ENCODE results near the gene LDB3.
"Not testable (repeated sequence)": the region's sequence is repeated elsewhere in the genome, so short reads cannot be mapped to it uniquely, and the experiment has no call there.

Gene LDB3

GRCh38 chr10:86732771-86733170, 64.5 kb downstream of the LDB3 start:
- no peak overlapping the region for H3K4me2 ChIP-seq (ENCODE audit: insufficient read depth, low read length)
- no peak overlapping the region for H3K9ac ChIP-seq (ENCODE audit: low read depth, low read length)
- H3K9me3 ChIP-seq (ENCODE audit: insufficient read depth, low read length, severe bottlenecking) = no peaks in the 10 kb centered on the region
- no peak overlapping the region for H3K27ac ChIP-seq (ENCODE audit: low read length)
- H3K4me3 ChIP-seq (ENCODE audit: low read depth in 1 of 2, low read length in 2 of 2) = no peak overlapping the region
- H3K27me3 ChIP-seq (ENCODE audit: insufficient read depth, low read length, poor library complexity) = peaks cover 3% of the 10 kb centered on the region
- DNase-seq (no peak), ATAC-seq (ENCODE audit: insufficient read depth, low read depth) (no peak)
- H3K4me1 ChIP-seq (ENCODE audit: insufficient read depth, low read length) = no peaks in the 10 kb centered on the region
- no peaks in the 10 kb centered on the region for H3K79me2 ChIP-seq (ENCODE audit: insufficient read depth, low read length)
- no peaks in the 10 kb centered on the region for H3K36me3 ChIP-seq (ENCODE audit: insufficient read depth, low read length)
- H2AFZ ChIP-seq (ENCODE audit: low read depth, low read length) = no peak overlapping the region
- H4K20me1 ChIP-seq (ENCODE audit: insufficient read depth, low read length) = no peaks in the 10 kb centered on the region
- TF ChIP-seq CTCF (IDR thresholded peaks at IDR 0.05; ENCODE audit: borderline replicate concordance, extremely low read depth, low read length, poor library complexity, severe bottlenecking) = no peak
- TF ChIP-seq EZH2 (IDR thresholded peaks at IDR 0.05; ENCODE audit: borderline replicate concordance, low read depth, low read length, severe bottlenecking) = no peak

- no peak overlapping the region for H3K4me2 ChIP-seq (ENCODE audit: insufficient read depth, low read length)
- no peak overlapping the region for H3K27ac ChIP-seq (ENCODE audit: low read length)
- no peak for ATAC-seq (ENCODE audit: insufficient read depth, low read depth)
- H3K9ac ChIP-seq (ENCODE audit: low read depth, low read length) = no peak overlapping the region
- H4K20me1 ChIP-seq (ENCODE audit: insufficient read depth, low read length) = no peaks in the 10 kb centered on the region
- no peaks in the 10 kb centered on the region for H3K9me3 ChIP-seq (ENCODE audit: insufficient read depth, low read length, severe bottlenecking)
- no peak for TF ChIP-seq CTCF (IDR thresholded peaks at IDR 0.05; ENCODE audit: borderline replicate concordance, extremely low read depth, low read length, poor library complexity, severe bottlenecking)
- no peak for TF ChIP-seq EZH2 (IDR thresholded peaks at IDR 0.05; ENCODE audit: borderline replicate concordance, low read depth, low read length, severe bottlenecking)
- H3K36me3 ChIP-seq (ENCODE audit: insufficient read depth, low read length) = no peaks in the 10 kb centered on the region
- H2AFZ ChIP-seq (ENCODE audit: low read depth, low read length) = no peak overlapping the region
- no peaks in the 10 kb centered on the region for H3K4me1 ChIP-seq (ENCODE audit: insufficient read depth, low read length)
- no peak overlapping the region for H3K4me3 ChIP-seq (ENCODE audit: low read depth in 1 of 2, low read length in 2 of 2)
- no peak for DNase-seq
- H3K79me2 ChIP-seq (ENCODE audit: insufficient read depth, low read length) = no peaks in the 10 kb centered on the region
- peaks cover under 1% of the 10 kb centered on the region for H3K27me3 ChIP-seq (ENCODE audit: insufficient read depth, low read length, poor library complexity)
Measured at GRCh38 chr10:86733260-86733671, 65.0 kb downstream of the LDB3 start.

- no peak for DNase-seq
- Histone ChIP-seq H3K4me2 (ENCODE audit: insufficient read depth, low read length) (no peak overlapping the region), H3K9me3 (ENCODE audit: insufficient read depth, low read length, severe bottlenecking) (no peaks in the 10 kb centered on the region), H3K27me3 (ENCODE audit: insufficient read depth, low read length, poor library complexity) (no peaks in the 10 kb centered on the region), H3K27ac (ENCODE audit: low read length) (no peak overlapping the region), H3K79me2 (ENCODE audit: insufficient read depth, low read length) (no peaks in the 10 kb centered on the region), H4K20me1 (ENCODE audit: insufficient read depth, low read length) (no peaks in the 10 kb centered on the region), H2AFZ (ENCODE audit: low read depth, low read length) (no peak overlapping the region), H3K4me3 (ENCODE audit: low read depth in 1 of 2, low read length in 2 of 2) (no peak overlapping the region), H3K4me1 (ENCODE audit: insufficient read depth, low read length) (no peaks in the 10 kb centered on the region), H3K36me3 (ENCODE audit: insufficient read depth, low read length) (no peaks in the 10 kb centered on the region), H3K9ac (ENCODE audit: low read depth, low read length) (no peak overlapping the region)
- no peak for ATAC-seq (ENCODE audit: insufficient read depth, low read depth)
- TF ChIP-seq CTCF (IDR thresholded peaks at IDR 0.05; ENCODE audit: borderline replicate concordance, extremely low read depth, low read length, poor library complexity, severe bottlenecking) = no peak
- TF ChIP-seq EZH2 (IDR thresholded peaks at IDR 0.05; ENCODE audit: borderline replicate concordance, low read depth, low read length, severe bottlenecking) = no peak
Measured at GRCh38 chr10:86734207-86734988, 66.1 kb downstream of the LDB3 start.

- not testable (repeated sequence) for H3K36me3 ChIP-seq (ENCODE audit: insufficient read depth, low read length); DNase-seq; H3K9me3 ChIP-seq (ENCODE audit: insufficient read depth, low read length, severe bottlenecking); H3K4me2 ChIP-seq (ENCODE audit: insufficient read depth, low read length); H2AFZ ChIP-seq (ENCODE audit: low read depth, low read length); H3K4me3 ChIP-seq (ENCODE audit: low read depth in 1 of 2, low read length in 2 of 2); H3K4me1 ChIP-seq (ENCODE audit: insufficient read depth, low read length); ATAC-seq (ENCODE audit: insufficient read depth, low read depth); H3K79me2 ChIP-seq (ENCODE audit: insufficient read depth, low read length); H3K9ac ChIP-seq (ENCODE audit: low read depth, low read length); H4K20me1 ChIP-seq (ENCODE audit: insufficient read depth, low read length); H3K27me3 ChIP-seq (ENCODE audit: insufficient read depth, low read length, poor library complexity); H3K27ac ChIP-seq (ENCODE audit: low read length)
Measured at GRCh38 chr10:86735278-86735677, 67.0 kb downstream of the LDB3 start.
